ACC112 (cell line): ENCODE measurements around the gene RPS3.
A peak's percentile ranks its signal among the peaks of the same experiment; 100 is the strongest.

Experiments used
- H2AFZ ChIP-seq: fragments of 200-600 bp; sonication (generic); one replicate; pipeline ENCODE4 v1.6.0; 2017; ENCODE audit warnings: antibody characterized with exemption, low read length; ENCODE audit not compliant: unreplicated experiment
- H3K27ac ChIP-seq: fragments of 200-600 bp; sonication (generic); 2 replicates; pipeline ENCODE4 v1.5.1; 2014; ENCODE audit warnings: low read depth, mild to moderate bottlenecking, antibody characterized with exemption, low read length, moderate library complexity
- H3K27me3 ChIP-seq: fragments of 200-600 bp; sonication (generic); 2 replicates; pipeline ENCODE4 v1.6.1; 2014; ENCODE audit warnings: mild to moderate bottlenecking, antibody characterized with exemption, low read length, moderate library complexity, mixed read lengths; ENCODE audit not compliant: insufficient read depth
- H3K36me3 ChIP-seq: fragments of 200-600 bp; sonication (generic); 2 replicates; pipeline ENCODE4 v1.6.1; 2016; ENCODE audit warnings: mild to moderate bottlenecking, antibody characterized with exemption, low read length, moderate library complexity, mixed read lengths; ENCODE audit not compliant: insufficient read depth
- H3K4me1 ChIP-seq: fragments of 200-600 bp; sonication (generic); one replicate; pipeline ENCODE4 v1.6.1; 2016; ENCODE audit warnings: low read length, mixed read lengths; ENCODE audit not compliant: insufficient read depth, unreplicated experiment, control insufficient read depth
- H3K4me3 ChIP-seq: fragments of 200-600 bp; sonication (generic); 2 replicates; pipeline ENCODE4 v1.5.1; 2014; ENCODE audit warnings: mild to moderate bottlenecking, low read depth, low read length
- H3K79me2 ChIP-seq: fragments of 200-600 bp; sonication (generic); one replicate; pipeline ENCODE4 v1.6.0; 2016; ENCODE audit warnings: low read length; ENCODE audit not compliant: control insufficient read depth, unreplicated experiment, insufficient read depth

The RPS3 gene

GRCh38 chr11:75449776-75450175 is 50.5 kb downstream of the RPS3 start:
- Histone ChIP-seq H3K27me3 (no peaks in the 10 kb centered on the region), H3K79me2 (no peaks in the 10 kb centered on the region), H2AFZ (no peak overlapping the region), H3K36me3 (no peaks in the 10 kb centered on the region), H3K27ac (no peak overlapping the region), H3K4me1 (peaks cover 9% of the 10 kb centered on the region), H3K4me3 (no peak overlapping the region)

GRCh38 chr11:75450236-75450635 is 50.9 kb downstream of the RPS3 start:
- Histone ChIP-seq H3K27me3 (no peaks in the 10 kb centered on the region), H3K27ac (no peak overlapping the region), H3K4me1 (peaks cover 9% of the 10 kb centered on the region), H3K4me3 (no peak overlapping the region), H2AFZ (no peak overlapping the region), H3K36me3 (no peaks in the 10 kb centered on the region), H3K79me2 (no peaks in the 10 kb centered on the region)

GRCh38 chr11:75450826-75451821 is 51.8 kb downstream of the RPS3 start:
- H3K27me3 ChIP-seq: no peaks in the 10 kb centered on the region
- no peaks in the 10 kb centered on the region for H3K79me2 ChIP-seq
- H3K27ac ChIP-seq: no peak overlapping the region
- H3K36me3 ChIP-seq: no peaks in the 10 kb centered on the region
- no peak overlapping the region for H3K4me3 ChIP-seq
- peaks cover 9% of the 10 kb centered on the region for H3K4me1 ChIP-seq
- H2AFZ ChIP-seq: no peak overlapping the region

- no peak overlapping the region for H2AFZ ChIP-seq
- H3K36me3 ChIP-seq: no peaks in the 10 kb centered on the region
- H3K27ac ChIP-seq: no peak overlapping the region
- H3K79me2 ChIP-seq: no peaks in the 10 kb centered on the region
- H3K27me3 ChIP-seq: no peaks in the 10 kb centered on the region
- peaks cover 9% of the 10 kb centered on the region for H3K4me1 ChIP-seq
- H3K4me3 ChIP-seq: 0 out of 2 replicates have a peak overlapping the region, but pooled peaks have one; percentile 17
These were observed 54.8 kb downstream of the RPS3 start for GRCh38 chr11:75453916-75454655.

GRCh38 chr11:75454987-75455386 is 55.7 kb downstream of the RPS3 start:
- H3K4me3 ChIP-seq: no peak overlapping the region
- H3K27ac ChIP-seq: no peak overlapping the region
- no peaks in the 10 kb centered on the region for H3K79me2 ChIP-seq
- peaks cover 9% of the 10 kb centered on the region for H3K4me1 ChIP-seq
- H3K27me3 ChIP-seq: no peaks in the 10 kb centered on the region
- H3K36me3 ChIP-seq: no peaks in the 10 kb centered on the region
- H2AFZ ChIP-seq: no peak overlapping the region
